DND-41 (cell line): ENCODE data around the gene NT5C1A.

Source experiments
- ATAC-seq: fragments of 200-7000 bp; cut with Tn5 transposase; 3 replicates; pipeline ENCODE4 v1.9.1; 2021; ENCODE audit warnings: low read depth; ENCODE audit not compliant: insufficient read depth
- DNase-seq: peaks from one replicate; pipeline ENCODE4 v3.0.0-alpha.2; 2020
- H2AFZ ChIP-seq: 2 replicates; pipeline ENCODE4 v1.6.0; 2012; ENCODE audit warnings: low read depth, low read length
- H3K27ac ChIP-seq: 2 replicates; pipeline ENCODE4 v1.5.1; 2012; ENCODE audit warnings: low read length, inconsistent platforms
- H3K27me3 ChIP-seq: fragments of 200-600 bp; sonication (generic); 2 replicates; pipeline ENCODE4 v1.6.0; 2012; ENCODE audit warnings: low read length, mild to moderate bottlenecking, inconsistent platforms; ENCODE audit not compliant: insufficient read depth, poor library complexity
- H3K36me3 ChIP-seq: 2 replicates; pipeline ENCODE4 v1.5.1; 2012; ENCODE audit warnings: low read length, inconsistent platforms; ENCODE audit not compliant: insufficient read depth
- H3K4me1 ChIP-seq: 2 replicates; pipeline ENCODE4 v1.5.1; 2012; ENCODE audit warnings: mild to moderate bottlenecking, low read length; ENCODE audit not compliant: insufficient read depth
- H3K4me2 ChIP-seq: 2 replicates; pipeline ENCODE4 v1.6.0; 2012; ENCODE audit warnings: mild to moderate bottlenecking, moderate library complexity, low read length, inconsistent platforms; ENCODE audit not compliant: insufficient read depth
- H3K4me3 ChIP-seq, 2 experiments: fragments of 200-600 bp in 1 of 2; shearing (Covaris generic) in 1 of 2; 2 replicates each; pipeline ENCODE4 v1.5.1; 2012 to 2016; ENCODE audit warnings: inconsistent platforms in 2 of 2, low read length in 2 of 2, mild to moderate bottlenecking in 2 of 2, low read depth in 1 of 2, moderate library complexity in 1 of 2
- H3K79me2 ChIP-seq: 2 replicates; pipeline ENCODE4 v1.6.0; 2012; ENCODE audit warnings: low read length, inconsistent platforms; ENCODE audit not compliant: insufficient read depth
- H3K9ac ChIP-seq: 2 replicates; pipeline ENCODE4 v1.6.0; 2012; ENCODE audit warnings: low read depth, mild to moderate bottlenecking, inconsistent platforms, low read length, moderate library complexity
- H3K9me3 ChIP-seq: 2 replicates; pipeline ENCODE4 v1.5.1; 2012; ENCODE audit warnings: low read length, moderate library complexity, mild to moderate bottlenecking, inconsistent platforms; ENCODE audit not compliant: insufficient read depth, severe bottlenecking
- H4K20me1 ChIP-seq: 2 replicates; pipeline ENCODE4 v1.6.0; 2012; ENCODE audit warnings: low read length; ENCODE audit not compliant: insufficient read depth
- CTCF ChIP-seq: IDR thresholded peaks from 2 replicates; pipeline ENCODE4 v1.5.1; 2012; ENCODE audit warnings: borderline replicate concordance, low read length, moderate library complexity, mild to moderate bottlenecking; ENCODE audit not compliant: poor library complexity, severe bottlenecking; ENCODE audit errors: extremely low read depth
- EZH2 ChIP-seq: IDR thresholded peaks from 3 replicates; pipeline ENCODE4 v1.6.1; 2012; ENCODE audit warnings: borderline replicate concordance, low read depth, mild to moderate bottlenecking, moderate library complexity, low read length, inconsistent platforms; ENCODE audit not compliant: severe bottlenecking

NT5C1A gene

GRCh38 chr1:39678889-39679288, 7.0 kb upstream of the NT5C1A start:
- H3K4me1 ChIP-seq, result no peaks in the 10 kb centered on the region

GRCh38 chr1:39677645-39678044, 5.7 kb upstream of the NT5C1A start:
- Histone ChIP-seq H3K4me1 (no peaks in the 10 kb centered on the region), H3K27ac (no peak overlapping the region), H3K4me2 (no peak overlapping the region), H3K79me2 (no peaks in the 10 kb centered on the region), H3K9ac (no peak overlapping the region), H2AFZ (no peak overlapping the region), H3K27me3 (peaks cover 18% of the 10 kb centered on the region), H3K9me3 (no peaks in the 10 kb centered on the region), H3K4me3 (no peak overlapping the region), H4K20me1 (0 out of 2 replicates have a peak, but pooled peaks cover 4% of the 10 kb centered on the region), H3K36me3 (no peaks in the 10 kb centered on the region)
- no peak for ATAC-seq
- TF ChIP-seq CTCF (no peak), EZH2 (no peak)
- no peak for DNase-seq

More at GRCh38 chr1:39678889-39679288, 7.0 kb upstream of the NT5C1A start:
- Histone ChIP-seq H3K27me3 (peaks cover 18% of the 10 kb centered on the region), H2AFZ (no peak overlapping the region), H3K9ac (no peak overlapping the region), H3K4me2 (no peak overlapping the region), H3K4me3 (no peak overlapping the region), H3K36me3 (no peaks in the 10 kb centered on the region), H3K27ac (no peak overlapping the region), H4K20me1 (0 out of 2 replicates have a peak, but pooled peaks cover 4% of the 10 kb centered on the region), H3K79me2 (no peaks in the 10 kb centered on the region), H3K9me3 (no peaks in the 10 kb centered on the region)
- ATAC-seq, result no peak
- no peak for DNase-seq
- TF ChIP-seq EZH2, result no peak
- TF ChIP-seq CTCF, result no peak

GRCh38 chr1:39676948-39677548, 5.1 kb upstream of the NT5C1A start:
- TF ChIP-seq EZH2, result no peak
- no peak for TF ChIP-seq CTCF
- H2AFZ ChIP-seq, result no peak overlapping the region

More at GRCh38 chr1:39676948-39677548, 5.1 kb upstream of the NT5C1A start:
- Histone ChIP-seq H3K4me3 (no peak overlapping the region), H4K20me1 (no peaks in the 10 kb centered on the region), H3K4me2 (no peak overlapping the region), H3K79me2 (no peaks in the 10 kb centered on the region), H3K36me3 (no peaks in the 10 kb centered on the region), H3K9me3 (no peaks in the 10 kb centered on the region), H3K27me3 (peaks cover 18% of the 10 kb centered on the region), H3K9ac (no peak overlapping the region), H3K27ac (no peak overlapping the region), H3K4me1 (no peaks in the 10 kb centered on the region)
- DNase-seq, result no peak
- no peak for ATAC-seq
